Liver (tissue), 9 donors: Measurements from ENCODE around the gene LECT2. TPM values are rescaled to one million over a fixed set of nuclear protein-coding genes. Genes with fewer than 3 reads are reported as not detected.
A peak's percentile ranks its signal among the peaks of the same experiment; 100 is the strongest.

Source experiments
- DNase-seq: peaks from one replicate; pipeline ENCODE4 v3.0.0-alpha.2; 2017; ENCODE audit warnings: low spot score
- H3K27ac ChIP-seq, 2 donors: one replicate each; pipeline ENCODE4 v1.7.0; 2013; ENCODE audit warnings: inconsistent platforms in 2 of 2, low read length in 2 of 2, control low read depth in 1 of 2, low read depth in 1 of 2, mild to moderate bottlenecking in 1 of 2
- H3K27me3 ChIP-seq, 4 donors: one replicate each; pipeline versions ENCODE4 v1.6.1 to v1.7.0; 2013; ENCODE audit warnings: low read length in 3 of 4, inconsistent platforms in 1 of 4, mild to moderate bottlenecking in 1 of 4, moderate library complexity in 1 of 4; ENCODE audit not compliant: control insufficient read depth in 4 of 4, insufficient read depth in 4 of 4
- H3K36me3 ChIP-seq, 4 donors: one replicate each; pipeline versions ENCODE4 v1.6.1 to v1.7.0; 2013; ENCODE audit warnings: low read length in 3 of 4, mild to moderate bottlenecking in 3 of 4, low read depth in 1 of 4, moderate library complexity in 1 of 4; ENCODE audit not compliant: control insufficient read depth in 4 of 4, insufficient read depth in 3 of 4
- H3K4me1 ChIP-seq, 4 donors: one replicate each; pipeline versions ENCODE4 v1.6.1 to v1.7.0; 2013; ENCODE audit warnings: low read length in 3 of 4, mild to moderate bottlenecking in 3 of 4, moderate library complexity in 1 of 4; ENCODE audit not compliant: control insufficient read depth in 4 of 4, insufficient read depth in 4 of 4
- H3K4me3 ChIP-seq, 3 donors: one replicate each; pipeline versions ENCODE4 v1.6.1 to v1.7.0; 2013; ENCODE audit warnings: low read length in 3 of 3, control low read depth in 1 of 3, low read depth in 1 of 3, mild to moderate bottlenecking in 1 of 3
- H3K9ac ChIP-seq, 2 donors: one replicate each; pipeline ENCODE4 v1.7.0; 2013; ENCODE audit warnings: low read length in 2 of 2, mild to moderate bottlenecking in 2 of 2, moderate library complexity in 2 of 2, control low read depth in 1 of 2, low read depth in 1 of 2
- H3K9me3 ChIP-seq, 4 donors: one replicate each; pipeline versions ENCODE4 v1.6.1 to v1.7.0; 2013; ENCODE audit warnings: low read length in 3 of 4; ENCODE audit not compliant: control insufficient read depth in 4 of 4
- ATF3 ChIP-seq: IDR thresholded peaks from 2 replicates; pipeline ENCODE4 v1.6.1; 2016; ENCODE audit warnings: antibody characterized with exemption
- CTCF ChIP-seq: fragments of 150-350 bp; IDR thresholded peaks from 2 replicates; pipeline ENCODE4 v1.5.1; 2017; ENCODE audit warnings: improper control_type of control experiment, low read depth, low read length; ENCODE audit not compliant: missing input control
- EGR1 ChIP-seq, 2 donors: IDR thresholded peaks; 2 replicates each; pipeline ENCODE4 v1.6.1; 2016 to 2018; ENCODE audit warnings: antibody characterized with exemption in 2 of 2, low read depth in 2 of 2
- FOXA1 ChIP-seq: IDR thresholded peaks from 2 replicates; pipeline ENCODE4 v1.6.1; 2016; ENCODE audit warnings: antibody characterized with exemption
- FOXA2 ChIP-seq: IDR thresholded peaks from 2 replicates; pipeline ENCODE4 v1.6.1; 2016; ENCODE audit warnings: antibody characterized with exemption
- GABPA ChIP-seq, 2 donors: IDR thresholded peaks in 1 of 2; conservative IDR thresholded peaks in 1 of 2; 2 replicates each; pipeline ENCODE4 v1.6.1; 2016; ENCODE audit warnings: antibody characterized with exemption in 2 of 2, mild to moderate bottlenecking in 1 of 2, moderate library complexity in 1 of 2
- HNF4A ChIP-seq, 2 donors: conservative IDR thresholded peaks; 2 replicates each; pipeline ENCODE4 v1.6.1; 2016; ENCODE audit warnings: antibody characterized with exemption in 2 of 2, mild to moderate bottlenecking in 2 of 2
- HNF4G ChIP-seq: IDR thresholded peaks from 2 replicates; pipeline ENCODE4 v1.6.1; 2016; ENCODE audit warnings: antibody characterized with exemption
- JUND ChIP-seq, 2 donors: IDR thresholded peaks; 2 replicates each; pipeline ENCODE4 v1.6.1; 2016; ENCODE audit warnings: antibody characterized with exemption in 2 of 2
- MAX ChIP-seq: IDR thresholded peaks from 2 replicates; pipeline ENCODE4 v1.6.1; 2016; ENCODE audit warnings: antibody characterized with exemption
- NR2F2 ChIP-seq: IDR thresholded peaks from 2 replicates; pipeline ENCODE4 v1.6.1; 2016; ENCODE audit warnings: antibody characterized with exemption
- RAD21 ChIP-seq, 2 donors: IDR thresholded peaks; 2 replicates each; pipeline ENCODE4 v1.6.1; 2016; ENCODE audit warnings: antibody characterized with exemption in 2 of 2, mild to moderate bottlenecking in 2 of 2
- REST ChIP-seq: IDR thresholded peaks from 2 replicates; pipeline ENCODE4 v1.6.1; 2016; ENCODE audit warnings: antibody characterized with exemption, mild to moderate bottlenecking
- RXRA ChIP-seq, 2 donors: IDR thresholded peaks; 2 replicates each; pipeline ENCODE4 v1.6.1; 2017 to 2018; ENCODE audit warnings: antibody characterized with exemption in 2 of 2, mild to moderate bottlenecking in 1 of 2
- SP1 ChIP-seq: IDR thresholded peaks from 2 replicates; pipeline ENCODE4 v1.6.1; 2018; ENCODE audit warnings: antibody characterized with exemption, mild to moderate bottlenecking
- TAF1 ChIP-seq: conservative IDR thresholded peaks from 2 replicates; pipeline ENCODE4 v1.6.1; 2016; ENCODE audit warnings: antibody characterized with exemption, mild to moderate bottlenecking
- YY1 ChIP-seq: IDR thresholded peaks from 2 replicates; pipeline ENCODE4 v1.6.1; 2016; ENCODE audit warnings: antibody characterized with exemption, mild to moderate bottlenecking
- ZBTB33 ChIP-seq: IDR thresholded peaks from 2 replicates; pipeline ENCODE4 v1.6.1; 2016; ENCODE audit warnings: antibody characterized with exemption
- WGBS: extraction: QIAGEN DNeasy Blood & Tissue Kit; methylation state at CpG from one replicate; pipeline ENCODE4 v1.1.7; 2013; 5-methylcytosine and 5-hydroxymethylcytosine counted together
- polyA plus RNA-seq, 2 donors: library from polyadenylated mRNA; stranded (reverse) in 1 of 2; unstranded in 1 of 2; fragments of 200-250 nt in 1 of 2; fragments of >200 nt in 1 of 2; fragmentation: Nextera tagmentation in 1 of 2; extraction: Ambion mirVana in 1 of 2; gene quantifications; one replicate each; pipeline versions ENCODE4 v1.2.1 to v1.2.3, GENCODE V29; 2013 to 2015
- total RNA-seq, 2 donors: library from RNA; depleted of rRNA; stranded (reverse); fragments of >200 nt; gene quantifications; one replicate each; pipeline ENCODE4 v1.2.3, GENCODE V29; 2014
- donor health status: healthy.
- donor health status: healthy.
- donor health status: healthy.
- donor health status: healthy.
- donor health status: healthy.

The LECT2 gene
- total and polyA plus RNA-seq, 4 donors: 27.4 to 93.8 (median 81.1) TPM

GRCh38 chr5:135944967-135945560 lies 9.7 kb downstream of the LECT2 start:
- Histone ChIP-seq H3K27ac (no peak overlapping the region), H3K4me3 (no peak overlapping the region), H3K9me3 (no peaks in the 10 kb centered on the region), H3K9ac (no peak overlapping the region), H3K36me3 (peaks cover 0 to 26% (median 17%) of the 10 kb centered on the region in 4 donors), H3K27me3 (no peaks in the 10 kb centered on the region), H3K4me1 (peaks cover 0 to 8% (median 0%) of the 10 kb centered on the region in 4 donors)
- WGBS: under 1% methylated on average over 3 of the region's 3 CpGs
- TF ChIP-seq REST (no peak), RAD21 (IDR thresholded peaks at IDR 0.05) (peak; percentile 97 to 99), YY1 (peak; percentile 14), FOXA2 (no peak), MAX (no peak), GABPA (IDR thresholded peaks at IDR 0.05 in 1 of 2, conservative IDR thresholded peaks at IDR 0.05 in 1 of 2) (no peak), RXRA (IDR thresholded peaks at IDR 0.05) (peak in 1 of 2 donors; percentile 44), SP1 (peak; percentile 10), CTCF (peak; percentile 77), HNF4A (conservative IDR thresholded peaks at IDR 0.05) (peak; percentile 80 to 85), ZBTB33 (no peak), JUND (IDR thresholded peaks at IDR 0.05) (peak in 1 of 2 donors; percentile 11), EGR1 (IDR thresholded peaks at IDR 0.05; ENCODE audit: low read depth in 2 of 2) (no peak), HNF4G (peak; percentile 77), NR2F2 (no peak), TAF1 (no peak), FOXA1 (no peak), ATF3 (no peak)
- DNase-seq: no peak
